H9 (cell line): Measurements from ENCODE around the gene MYH15. TPM values are rescaled to one million over a fixed set of nuclear protein-coding genes. Genes with fewer than 3 reads are reported as not detected.

Source experiments
- DNase-seq: peaks from one replicate; pipeline ENCODE4 v3.0.0-alpha.2; 2017
- H2AFZ ChIP-seq: one replicate; pipeline ENCODE4 v1.6.1; 2013; ENCODE audit warnings: mild to moderate bottlenecking, low read length, control low read depth, moderate library complexity
- H2AK5ac ChIP-seq: 2 replicates; pipeline ENCODE4 v1.6.1; 2013; ENCODE audit warnings: low read length, control low read depth, mixed read lengths; ENCODE audit not compliant: insufficient read length
- H2BK120ac ChIP-seq: one replicate; pipeline ENCODE4 v1.6.1; 2013; ENCODE audit warnings: low read depth, mild to moderate bottlenecking, low read length, control low read depth, inconsistent platforms; ENCODE audit not compliant: poor library complexity, severe bottlenecking
- H2BK12ac ChIP-seq: 2 replicates; pipeline ENCODE4 v1.6.1; 2013; ENCODE audit warnings: low read length, control low read depth, mixed read lengths, low read depth; ENCODE audit not compliant: insufficient read length
- H2BK15ac ChIP-seq: 2 replicates; pipeline ENCODE4 v1.6.1; 2013; ENCODE audit warnings: low read depth, low read length, control low read depth
- H2BK20ac ChIP-seq: one replicate; pipeline ENCODE4 v1.6.1; 2013; ENCODE audit warnings: low read depth, mild to moderate bottlenecking, low read length, control low read depth, inconsistent platforms; ENCODE audit not compliant: poor library complexity, severe bottlenecking
- H2BK5ac ChIP-seq: 2 replicates; pipeline ENCODE4 v1.6.1; 2013; ENCODE audit warnings: low read length, control low read depth, mixed read lengths; ENCODE audit not compliant: insufficient read length
- H3K14ac ChIP-seq: 2 replicates; pipeline ENCODE4 v1.6.1; 2013; ENCODE audit warnings: low read length, control low read depth; ENCODE audit not compliant: insufficient read depth
- H3K18ac ChIP-seq: 2 replicates; pipeline ENCODE4 v1.6.1; 2013; ENCODE audit warnings: low read depth, mild to moderate bottlenecking, mixed read lengths, low read length, control low read depth; ENCODE audit not compliant: insufficient read length
- H3K23ac ChIP-seq: 2 replicates; pipeline ENCODE4 v1.6.1; 2013; ENCODE audit warnings: low read length, control low read depth, mixed read lengths, low read depth; ENCODE audit not compliant: insufficient read length
- H3K23me2 ChIP-seq: 2 replicates; pipeline ENCODE4 v1.6.1; 2013; ENCODE audit warnings: low read depth, mild to moderate bottlenecking, mixed read lengths, low read length, control low read depth; ENCODE audit not compliant: insufficient read length, poor library complexity, severe bottlenecking
- H3K27ac ChIP-seq: 2 replicates; pipeline ENCODE4 v1.5.1; 2013; ENCODE audit warnings: low read length, control low read depth, mixed read lengths, low read depth; ENCODE audit not compliant: insufficient read length
- H3K27me3 ChIP-seq: 2 replicates; pipeline ENCODE4 v1.6.1; 2013; ENCODE audit warnings: low read length, control low read depth, inconsistent platforms; ENCODE audit not compliant: insufficient read depth
- H3K4ac ChIP-seq: 2 replicates; pipeline ENCODE4 v1.6.1; 2013; ENCODE audit warnings: low read depth, mild to moderate bottlenecking, control low read depth, inconsistent platforms, low read length, moderate library complexity
- H3K4me1 ChIP-seq: 2 replicates; pipeline ENCODE4 v1.6.1; 2013; ENCODE audit warnings: low read length, control low read depth, inconsistent platforms; ENCODE audit not compliant: insufficient read depth
- H3K4me2 ChIP-seq: 2 replicates; pipeline ENCODE4 v1.6.1; 2013; ENCODE audit warnings: low read length, control low read depth, mixed read lengths; ENCODE audit not compliant: insufficient read length, insufficient read depth
- H3K56ac ChIP-seq: 2 replicates; pipeline ENCODE4 v1.6.1; 2013; ENCODE audit warnings: low read depth, mild to moderate bottlenecking, mixed read lengths, low read length, control low read depth; ENCODE audit not compliant: insufficient read length
- H3K79me1 ChIP-seq: 2 replicates; pipeline ENCODE4 v1.6.1; 2013; ENCODE audit warnings: low read depth, mild to moderate bottlenecking, moderate library complexity, low read length, control low read depth, inconsistent platforms; ENCODE audit not compliant: insufficient read depth, poor library complexity, severe bottlenecking
- H3K79me2 ChIP-seq: 2 replicates; pipeline ENCODE4 v1.6.1; 2013; ENCODE audit warnings: low read length, control low read depth, inconsistent platforms; ENCODE audit not compliant: insufficient read depth
- H3K9ac ChIP-seq: 2 replicates; pipeline ENCODE4 v1.6.1; 2013; ENCODE audit warnings: low read length, control low read depth, mixed read lengths; ENCODE audit not compliant: insufficient read length; ENCODE audit errors: extremely low read depth
- H3K9me3 ChIP-seq: one replicate; pipeline ENCODE4 v1.6.1; 2013; ENCODE audit warnings: low read depth, low read length, inconsistent platforms; ENCODE audit not compliant: control insufficient read depth
- H3T11ph ChIP-seq: one replicate; pipeline ENCODE4 v1.6.1; 2013; ENCODE audit warnings: mild to moderate bottlenecking, low read length, control low read depth, inconsistent platforms
- H4K20me1 ChIP-seq: one replicate; pipeline ENCODE4 v1.6.1; 2013; ENCODE audit not compliant: control insufficient read depth, insufficient read length, insufficient read depth
- H4K5ac ChIP-seq: 2 replicates; pipeline ENCODE4 v1.6.1; 2013; ENCODE audit warnings: low read depth, mild to moderate bottlenecking, mixed read lengths, low read length, control low read depth; ENCODE audit not compliant: insufficient read length
- H4K8ac ChIP-seq: replicated peaks from 2 replicates; pipeline ENCODE4 v1.6.1; 2013; ENCODE audit warnings: low read length, control low read depth, mixed read lengths, low read depth; ENCODE audit not compliant: insufficient read length
- H4K91ac ChIP-seq: 2 replicates; pipeline ENCODE4 v1.6.1; 2013; ENCODE audit warnings: low read depth, mild to moderate bottlenecking, moderate library complexity, mixed read lengths, low read length, control low read depth; ENCODE audit not compliant: insufficient read length
- H3K27ac Mint-ChIP-seq, 3 experiments: 2 replicates in 2 of 3; 3 replicates in 1 of 3; pipeline ENCODE4 v1.8.0; 2020 to 2021; ENCODE audit warnings: mixed read lengths in 3 of 3, mild to moderate bottlenecking in 1 of 3, moderate library complexity in 1 of 3
- H3K27me3 Mint-ChIP-seq: 2 replicates; pipeline ENCODE4 v1.8.0; 2021; ENCODE audit warnings: low read depth, mild to moderate bottlenecking, moderate library complexity, mixed read lengths
- H3K36me3 Mint-ChIP-seq, 3 experiments: 2 replicates in 2 of 3; 3 replicates in 1 of 3; pipeline ENCODE4 v1.8.0; 2020 to 2021; ENCODE audit warnings: low read depth in 3 of 3, mixed read lengths in 3 of 3; ENCODE audit not compliant: insufficient read depth in 1 of 3
- H3K4me1 Mint-ChIP-seq, 2 experiments: 2 replicates each; pipeline ENCODE4 v1.8.0; 2020; ENCODE audit warnings: mixed read lengths in 2 of 2
- H3K4me3 Mint-ChIP-seq, 2 experiments: 2 replicates in 1 of 2; 3 replicates in 1 of 2; pipeline ENCODE4 v1.8.0; 2020 to 2021; ENCODE audit warnings: mild to moderate bottlenecking in 2 of 2, mixed read lengths in 2 of 2, moderate library complexity in 1 of 2
- H3K9me3 Mint-ChIP-seq, 2 experiments: 2 replicates in 1 of 2; 3 replicates in 1 of 2; pipeline ENCODE4 v1.8.0; 2020; ENCODE audit warnings: mild to moderate bottlenecking in 2 of 2, mixed read lengths in 2 of 2, moderate library complexity in 1 of 2
- WGBS: extraction: QIAGEN DNeasy Blood & Tissue Kit; methylation state at CpG from one replicate; pipeline ENCODE4 v1.1.7; 2013; ENCODE audit warnings: missing lambda C conversion rate, low lambda C conversion rate, mixed read lengths; ENCODE audit not compliant: insufficient read length; ENCODE audit errors: extremely low coverage; 5-methylcytosine and 5-hydroxymethylcytosine counted together
- total RNA-seq: library from RNA; stranded (reverse); gene quantifications from 2 replicates; pipeline ENCODE4 v1.2.1, GENCODE V29; 2021
- TF ChIP-seq, protein P1 (sequence below): fragments of 200-600 bp; sonication (generic); conservative IDR thresholded peaks from 3 replicates; pipeline ENCODE4 v1.8.0; 2021; ENCODE audit warnings: antibody characterized with exemption, mild to moderate bottlenecking

The MYH15 gene
- total RNA-seq, 1 experiment from 2014 or later: 0.13 TPM

DNA sequence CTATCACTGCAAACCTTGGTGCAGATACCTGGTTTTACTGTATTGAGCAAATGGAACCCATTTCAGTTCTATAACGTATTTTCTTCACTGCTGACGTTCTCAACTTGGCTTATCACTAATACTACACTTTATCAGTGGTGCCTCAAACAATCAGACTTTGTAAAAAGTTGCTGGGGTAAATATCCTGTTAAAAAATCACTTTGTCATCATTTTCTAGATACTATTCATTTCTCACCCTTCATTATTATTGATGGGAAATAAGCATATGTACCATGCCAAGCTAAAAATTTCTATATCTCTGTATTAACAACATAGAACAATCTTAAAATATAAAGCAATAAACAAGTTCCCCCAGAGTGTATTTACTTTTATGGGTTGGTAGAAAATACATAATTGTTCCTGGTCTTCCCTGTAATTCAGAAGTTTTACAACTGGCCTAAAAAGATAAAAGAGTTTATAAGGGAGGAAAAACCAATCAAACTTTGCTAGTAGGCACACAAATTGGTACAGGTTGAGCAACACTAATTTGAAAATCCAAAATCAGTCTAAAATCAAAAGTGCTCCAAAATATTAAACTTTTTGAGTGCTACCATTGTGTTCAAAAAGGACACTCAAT lies 45.7 kb upstream of the MYH15 start:
- Histone ChIP-seq H3K4ac (no peak overlapping the region), H2BK12ac (no peak overlapping the region), H2BK120ac (no peak overlapping the region), H3K23ac (no peak overlapping the region), H3K56ac (no peak overlapping the region), H3K9me3 (no peaks in the 10 kb centered on the region), H3K14ac (no peak overlapping the region), H3K27ac (no peak overlapping the region), H3K27me3 (no peaks in the 10 kb centered on the region), H3T11ph (no peak overlapping the region), H2AK5ac (no peak overlapping the region), H3K18ac (no peak overlapping the region), H4K8ac (no peak overlapping the region), H4K91ac (no peak overlapping the region), H3K79me2 (no peaks in the 10 kb centered on the region), H4K5ac (no peak overlapping the region), H3K9ac (no peak overlapping the region), H3K4me2 (no peak overlapping the region), H2BK15ac (no peak overlapping the region), H3K4me1 (no peaks in the 10 kb centered on the region), H2BK5ac (no peak overlapping the region), H2BK20ac (no peak overlapping the region), H3K23me2 (no peaks in the 10 kb centered on the region), H4K20me1 (no peaks in the 10 kb centered on the region), H2AFZ (no peak overlapping the region), H3K79me1 (no peaks in the 10 kb centered on the region)
- TF ChIP-seq, protein P1, sequence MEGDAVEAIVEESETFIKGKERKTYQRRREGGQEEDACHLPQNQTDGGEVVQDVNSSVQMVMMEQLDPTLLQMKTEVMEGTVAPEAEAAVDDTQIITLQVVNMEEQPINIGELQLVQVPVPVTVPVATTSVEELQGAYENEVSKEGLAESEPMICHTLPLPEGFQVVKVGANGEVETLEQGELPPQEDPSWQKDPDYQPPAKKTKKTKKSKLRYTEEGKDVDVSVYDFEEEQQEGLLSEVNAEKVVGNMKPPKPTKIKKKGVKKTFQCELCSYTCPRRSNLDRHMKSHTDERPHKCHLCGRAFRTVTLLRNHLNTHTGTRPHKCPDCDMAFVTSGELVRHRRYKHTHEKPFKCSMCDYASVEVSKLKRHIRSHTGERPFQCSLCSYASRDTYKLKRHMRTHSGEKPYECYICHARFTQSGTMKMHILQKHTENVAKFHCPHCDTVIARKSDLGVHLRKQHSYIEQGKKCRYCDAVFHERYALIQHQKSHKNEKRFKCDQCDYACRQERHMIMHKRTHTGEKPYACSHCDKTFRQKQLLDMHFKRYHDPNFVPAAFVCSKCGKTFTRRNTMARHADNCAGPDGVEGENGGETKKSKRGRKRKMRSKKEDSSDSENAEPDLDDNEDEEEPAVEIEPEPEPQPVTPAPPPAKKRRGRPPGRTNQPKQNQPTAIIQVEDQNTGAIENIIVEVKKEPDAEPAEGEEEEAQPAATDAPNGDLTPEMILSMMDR: no peak
- no peaks in the 10 kb centered on the region for H3K27me3 Mint-ChIP-seq
- H3K4me3 Mint-ChIP-seq: no peak overlapping the region
- peaks cover 0 to 11% of the 10 kb centered on the region in 2 experiments; a peak in 3 of 4 replicates for H3K4me1 Mint-ChIP-seq
- peak overlapping the region in 2 of 3 experiments; percentile 35 to 63; a peak in 3 of 7 replicates for H3K27ac Mint-ChIP-seq
- H3K9me3 Mint-ChIP-seq: no peaks in the 10 kb centered on the region
- peaks cover 20 to 68% (median 65%) of the 10 kb centered on the region in 3 experiments for H3K36me3 Mint-ChIP-seq
- DNase-seq: no peak
- WGBS: no CpG with 5 or more reads among the region's 2 CpGs
